Frontal cortex (tissue), 4 donors: ENCODE results near the gene DCAKD. TPM values are rescaled to one million over a fixed set of nuclear protein-coding genes. Genes with fewer than 3 reads are reported as not detected.

Experiments
- DNase-seq, 2 donors: peaks; one replicate each; pipeline ENCODE4 v3.0.0; 2012; ENCODE audit warnings: low spot score in 2 of 2
- FAIRE-seq: peaks from 2 replicates; lab custom pipeline; 2012; peaks lifted over from hg19 to GRCh38; lab: Jason Lieb, UNC
- total RNA-seq: library from RNA; depleted of rRNA; stranded (reverse); fragments of >200 nt; gene quantifications from one replicate; pipeline ENCODE4 v1.2.3, GENCODE V29; 2014
- donor health status: control.
- donor health status: control.
- donor health status: control.

Gene DCAKD
- total RNA-seq, 1 donor from 2014 or later = 48.5 TPM

DNA sequence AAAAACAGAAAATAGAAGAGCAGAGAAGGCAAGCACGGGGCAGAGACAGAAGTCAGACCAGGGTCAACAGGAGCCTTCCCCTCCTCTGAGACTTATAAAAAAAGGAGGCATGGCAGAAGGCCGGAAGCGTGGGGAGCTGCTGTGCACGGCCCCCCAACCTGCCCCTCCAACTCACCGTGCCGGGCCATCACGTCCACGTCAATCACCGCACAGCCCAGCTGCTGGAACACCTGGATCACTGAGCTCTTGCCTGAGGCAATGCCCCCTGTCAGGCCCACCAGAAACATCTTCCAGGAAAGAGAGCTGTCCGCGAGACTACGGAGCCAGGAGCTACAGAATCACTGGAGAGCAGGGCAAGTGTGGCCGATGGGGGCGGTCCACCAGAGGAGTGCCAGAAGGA lies 16.8 kb downstream of the DCAKD start:
- FAIRE-seq = no peak
- DNase-seq = no peak

DNA sequence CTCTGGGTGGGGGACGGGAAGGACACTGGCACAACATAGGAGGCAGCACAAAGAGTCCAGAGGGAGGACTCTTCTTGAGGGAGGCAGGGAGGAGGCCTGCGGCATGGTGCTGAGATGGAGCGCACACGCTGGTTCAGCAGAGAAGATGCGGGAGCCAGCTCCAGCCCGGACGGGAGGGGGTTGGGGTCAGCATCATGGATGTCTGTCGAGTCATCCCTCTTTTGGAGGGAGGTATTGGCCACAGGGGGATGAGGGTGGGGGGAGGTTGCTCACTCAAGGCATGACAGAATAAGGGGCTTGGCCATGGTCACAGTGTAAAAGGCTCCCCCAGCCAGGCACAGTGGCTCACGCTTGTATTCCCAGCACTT lies 19.3 kb downstream of the DCAKD start:
- no peak for DNase-seq
- no peak for FAIRE-seq

DNA sequence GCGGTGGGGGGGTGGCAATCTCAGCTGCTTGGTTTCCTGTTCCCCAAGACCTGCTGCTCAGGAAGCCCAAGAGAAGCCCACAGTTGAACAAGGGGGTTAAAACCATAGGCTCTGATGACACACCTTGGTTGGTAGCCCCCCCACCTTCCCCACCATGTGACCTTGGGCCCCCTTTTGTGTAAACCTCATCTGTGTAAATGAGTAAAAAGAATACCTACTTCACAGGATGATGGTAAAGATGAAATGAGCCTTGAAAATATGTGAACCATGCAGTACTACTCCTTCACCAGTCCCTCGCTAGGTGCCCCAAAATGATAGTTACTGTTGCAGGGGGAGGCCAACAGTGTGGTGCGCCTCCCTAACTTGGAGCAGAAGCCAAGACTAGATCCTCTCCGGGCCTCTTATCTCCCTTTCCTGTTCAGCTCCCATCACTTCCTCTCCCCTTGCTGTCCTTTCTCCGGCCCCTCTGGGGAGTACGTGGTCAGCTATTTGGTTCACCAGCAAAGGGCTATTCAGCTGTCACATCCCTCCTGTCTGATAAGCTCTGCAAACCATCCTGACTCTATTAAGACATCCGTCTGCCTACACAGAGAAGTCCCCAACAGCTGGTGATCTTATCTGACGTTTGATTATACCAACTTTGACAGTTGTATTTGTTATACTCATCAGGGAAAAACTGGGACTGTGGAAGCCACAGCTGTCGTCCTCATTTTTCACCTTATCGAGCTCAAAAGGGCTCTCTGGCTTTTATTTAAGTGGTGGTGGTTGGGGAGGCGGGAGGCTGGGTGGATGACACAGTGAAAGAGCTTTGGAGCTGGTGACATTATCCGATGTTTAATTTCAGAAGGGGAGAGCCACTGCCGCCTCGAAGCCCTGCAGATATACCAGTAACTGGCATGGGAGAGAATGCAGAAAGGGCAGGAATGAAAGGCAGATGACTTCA lies 19.9 kb downstream of the DCAKD start:
- DNase-seq (no peak), FAIRE-seq (no peak)

DNA sequence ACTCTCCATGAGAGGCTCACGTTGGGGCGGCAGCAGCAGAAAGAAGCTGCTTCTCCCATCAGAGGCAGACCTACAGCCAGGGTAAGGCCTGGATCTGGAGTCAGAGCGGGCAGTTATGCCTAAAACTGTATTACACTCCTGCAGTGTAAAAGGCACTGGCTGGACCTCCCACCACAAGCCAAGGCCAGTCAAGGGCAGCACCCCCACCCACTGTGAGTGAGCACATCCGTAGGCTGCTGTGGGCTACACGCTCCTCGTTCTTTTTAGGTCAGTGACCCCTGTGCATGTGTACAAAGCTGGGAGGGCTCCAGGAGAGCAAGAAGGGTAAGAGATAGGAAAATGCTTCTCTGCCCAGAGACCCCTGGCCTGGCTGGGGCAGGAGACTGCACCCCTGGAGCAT lies 20.7 kb downstream of the DCAKD start:
- DNase-seq = no peak
- FAIRE-seq = no peak

DNA sequence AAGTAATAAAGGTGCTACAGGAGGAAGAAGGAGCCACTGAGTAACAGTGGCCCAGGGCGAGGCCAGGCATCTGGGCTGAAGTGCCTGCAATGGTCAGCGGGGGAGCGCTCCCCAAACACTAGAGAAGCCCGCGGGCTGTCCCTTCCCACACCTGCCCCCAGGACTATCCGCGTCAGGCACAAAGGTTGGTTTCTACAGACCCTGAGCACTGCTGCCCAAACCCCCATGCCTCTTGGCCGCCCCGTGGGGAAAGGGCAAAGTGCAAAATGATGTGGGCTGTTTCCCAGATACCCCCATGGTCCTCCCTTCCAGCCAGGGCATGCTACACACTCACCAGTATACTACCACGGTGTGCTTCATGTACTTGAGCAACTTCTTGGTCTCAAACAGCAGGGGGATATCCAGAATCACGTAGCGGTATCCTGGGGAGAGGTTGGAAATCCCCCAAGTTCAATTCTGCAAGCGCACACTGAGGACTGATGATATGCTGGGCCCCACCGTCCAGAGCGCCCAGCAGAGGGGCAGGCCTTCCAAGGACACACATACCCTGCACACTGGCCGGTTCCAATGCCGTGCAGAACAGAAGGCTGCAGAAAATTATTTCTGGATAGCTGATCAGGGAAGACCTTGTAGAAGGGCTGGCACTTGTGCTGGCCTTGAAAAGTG lies 21.5 kb downstream of the DCAKD start:
- DNase-seq = no peak

DNA sequence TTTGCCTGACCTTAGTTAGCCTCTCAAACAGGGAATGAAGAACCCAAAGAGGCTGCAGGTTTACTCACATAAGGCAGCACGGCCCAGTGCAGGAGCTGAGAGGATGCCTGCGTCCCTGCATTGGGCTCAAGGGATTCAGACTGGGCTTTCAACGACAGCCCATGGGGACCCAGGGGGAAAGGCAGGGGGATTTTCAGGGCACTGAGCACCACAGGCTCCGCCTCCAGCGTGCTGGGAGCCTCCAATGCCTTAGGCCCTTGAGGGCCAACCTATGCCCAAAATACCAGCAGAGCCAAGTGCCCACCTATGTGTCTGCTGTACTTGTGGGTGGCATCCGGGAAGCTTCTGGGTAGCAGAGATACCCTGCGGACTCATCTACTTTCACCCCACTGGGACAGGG lies 22.3 kb downstream of the DCAKD start:
- no peak for DNase-seq
- no peak for FAIRE-seq

More for the DNA sequence above, 21.5 kb downstream of the DCAKD start:
- FAIRE-seq = no peak

DNA sequence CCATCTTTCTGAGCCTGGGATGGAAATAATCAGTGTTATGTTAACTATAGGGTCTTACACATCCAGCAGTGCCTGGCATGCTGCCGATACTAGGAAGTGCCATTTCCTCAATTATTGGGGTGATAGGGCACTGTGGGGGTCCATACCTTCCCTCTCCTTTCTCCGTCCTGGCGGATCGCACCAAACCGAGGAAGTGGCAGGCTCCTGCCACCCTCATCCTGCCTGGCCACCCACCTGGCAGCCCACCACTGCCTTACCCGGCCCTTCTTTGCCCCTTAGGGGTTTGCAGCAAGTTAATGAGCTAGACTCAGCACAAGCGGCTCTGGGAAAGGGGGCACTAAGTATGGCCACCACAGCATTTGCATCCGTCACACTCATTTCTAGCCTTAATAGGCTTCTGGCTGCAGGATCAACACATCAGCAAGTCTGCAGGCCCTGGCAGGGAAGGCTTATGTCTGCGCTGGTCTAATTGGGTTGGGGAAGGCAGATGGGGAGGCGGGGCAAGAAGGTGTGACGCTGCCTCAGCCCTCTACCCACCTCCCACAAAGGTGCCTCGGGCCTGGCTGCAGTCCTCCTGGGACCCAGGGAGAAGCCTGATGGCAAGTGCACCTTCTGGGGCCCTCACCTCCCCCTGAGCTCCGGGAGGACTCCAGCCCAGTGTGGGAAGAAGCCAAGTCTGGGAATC lies 28.6 kb downstream of the DCAKD start:
- FAIRE-seq (no peak), DNase-seq (no peak)

DNA sequence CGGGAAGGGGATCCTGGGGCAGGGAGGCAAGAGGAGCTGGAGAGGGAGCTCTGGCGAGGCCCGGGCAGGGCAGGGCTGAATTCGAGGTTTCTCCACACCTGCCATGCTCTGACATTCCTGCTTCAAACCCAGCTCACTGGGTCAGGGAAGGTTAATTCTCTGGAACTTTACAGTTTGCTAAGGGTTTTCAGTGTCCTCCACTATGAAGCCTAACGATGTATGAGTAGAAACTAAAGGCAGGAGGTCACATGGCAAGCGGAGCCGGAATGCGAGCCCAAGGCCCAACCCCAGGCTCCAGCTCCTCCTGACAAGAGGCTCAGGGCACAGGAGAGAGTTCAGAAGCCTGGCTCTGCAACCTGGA lies 29.2 kb downstream of the DCAKD start:
- no peak for FAIRE-seq

DNA sequence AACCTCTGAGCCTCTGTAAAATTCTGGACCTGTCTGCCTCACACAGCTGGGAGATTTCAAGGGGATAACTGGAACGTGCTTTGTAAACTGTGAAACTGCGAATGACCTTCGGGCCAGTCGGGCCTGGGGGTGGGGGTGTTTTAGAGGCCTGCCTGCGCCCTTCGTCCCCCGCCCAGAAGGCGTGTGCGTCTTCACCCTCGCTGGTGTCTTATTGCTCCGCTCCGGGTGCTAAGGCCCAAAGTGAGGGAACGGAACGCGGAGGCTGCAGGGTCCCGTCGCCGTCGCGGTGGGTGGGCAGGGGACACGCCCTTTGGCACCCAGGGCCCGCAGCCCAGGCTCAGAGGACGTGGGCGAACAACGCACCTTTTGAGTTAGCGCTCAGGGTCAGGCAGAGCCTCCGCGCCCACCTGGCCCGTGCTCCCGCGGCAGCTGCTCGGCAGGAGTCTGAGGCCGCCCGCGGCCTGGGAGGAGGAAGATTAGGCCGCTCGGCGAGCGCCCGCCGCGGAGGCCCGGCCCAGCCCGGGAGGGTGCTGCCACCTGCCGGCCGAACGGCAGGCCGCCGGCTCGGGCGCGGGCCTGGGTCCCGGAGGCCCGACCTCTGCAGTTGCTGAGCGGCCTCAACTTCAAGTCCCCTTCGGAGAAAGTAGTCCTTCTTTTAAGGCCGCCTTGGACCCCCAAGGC lies 29.7 kb downstream of the DCAKD start:
- DNase-seq (peak; percentile 85 to 92), FAIRE-seq (no peak)

More for the DNA sequence above, 29.2 kb downstream of the DCAKD start:
- DNase-seq = no peak

DNA sequence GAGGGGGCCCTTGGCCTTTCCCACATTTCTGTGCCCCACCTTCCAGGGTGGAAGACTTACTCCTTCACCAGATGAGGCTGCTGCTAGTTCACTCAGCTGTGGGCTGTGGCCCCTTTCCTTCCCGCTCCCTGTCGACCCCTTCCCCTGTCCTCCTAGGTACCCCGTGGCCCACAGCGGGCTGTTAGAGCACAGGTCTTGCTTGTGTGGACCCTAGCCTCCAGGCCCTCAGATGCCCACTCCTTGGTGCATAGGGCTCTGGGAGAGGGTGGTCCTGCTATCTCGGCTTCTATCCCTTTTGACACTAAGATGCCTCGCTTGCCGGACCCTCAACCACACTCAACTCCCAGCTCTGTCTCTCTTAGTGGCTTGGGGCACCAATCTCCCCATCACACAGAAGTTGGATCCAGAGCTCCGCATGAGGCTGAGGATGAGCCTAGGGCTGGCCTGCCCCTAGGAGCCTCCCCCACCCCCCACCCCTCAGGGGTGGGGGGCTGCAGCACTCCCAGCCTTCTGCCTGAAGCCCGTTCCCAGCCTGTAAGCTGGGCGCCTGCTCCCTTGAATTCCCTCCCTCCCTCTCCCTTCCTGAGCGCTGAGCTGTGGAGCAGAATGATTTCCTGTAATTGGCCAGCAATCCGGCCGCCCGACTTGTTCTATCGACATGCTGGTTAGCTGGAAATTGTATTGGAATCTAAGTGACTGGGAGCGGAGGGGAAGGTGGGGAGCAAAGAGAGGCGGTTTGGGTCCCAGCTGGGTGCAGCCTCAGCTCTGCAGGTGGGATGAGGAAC lies 30.9 kb downstream of the DCAKD start:
- no peak for FAIRE-seq

DNA sequence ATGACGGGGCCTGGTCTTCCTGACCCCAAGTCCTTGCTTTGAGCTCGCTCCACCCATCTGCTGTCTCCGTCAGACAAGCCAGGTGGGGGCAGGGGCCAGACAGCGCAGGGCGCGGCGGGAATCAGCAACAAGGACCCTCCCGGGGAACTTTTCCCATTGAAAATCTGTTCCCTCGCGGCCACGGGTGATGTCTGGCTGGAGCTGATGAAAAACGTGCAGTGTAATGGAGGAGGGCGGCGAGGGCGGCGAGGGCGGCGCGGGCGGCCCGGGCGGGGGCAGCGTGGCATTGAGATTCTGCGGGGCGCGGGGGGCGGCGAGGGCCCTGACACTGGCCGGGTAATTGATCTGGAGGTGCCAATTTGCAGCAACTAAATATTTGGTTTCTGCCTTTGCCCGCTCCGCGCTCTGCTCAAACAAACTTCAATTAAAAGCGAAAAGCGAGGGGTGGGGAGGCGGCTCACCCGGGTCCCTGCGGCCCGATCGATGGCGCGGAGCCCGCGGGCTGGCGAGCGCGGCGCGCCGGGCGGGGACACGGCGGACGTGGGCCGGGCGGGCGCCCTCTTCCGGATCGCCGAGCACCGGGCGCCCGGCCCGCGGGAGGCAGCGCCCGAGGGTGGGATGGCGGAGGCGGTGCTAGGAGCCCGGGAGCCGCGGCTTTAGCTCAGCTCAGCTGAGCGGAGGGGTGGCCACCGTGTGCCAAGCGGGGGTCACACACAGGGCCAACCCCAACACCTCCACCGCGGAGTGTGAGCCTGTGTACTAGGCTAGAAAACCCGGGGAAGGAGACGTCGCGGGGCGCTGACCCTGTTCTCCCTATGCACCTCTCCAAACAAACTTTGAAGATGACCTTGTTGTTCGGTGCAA lies 32.4 kb downstream of the DCAKD start:
- FAIRE-seq = no peak
- DNase-seq = peak; percentile 76 to 78

More for the DNA sequence above, 30.9 kb downstream of the DCAKD start:
- peak in 1 of 2 donors; percentile 54 for DNase-seq

DNA sequence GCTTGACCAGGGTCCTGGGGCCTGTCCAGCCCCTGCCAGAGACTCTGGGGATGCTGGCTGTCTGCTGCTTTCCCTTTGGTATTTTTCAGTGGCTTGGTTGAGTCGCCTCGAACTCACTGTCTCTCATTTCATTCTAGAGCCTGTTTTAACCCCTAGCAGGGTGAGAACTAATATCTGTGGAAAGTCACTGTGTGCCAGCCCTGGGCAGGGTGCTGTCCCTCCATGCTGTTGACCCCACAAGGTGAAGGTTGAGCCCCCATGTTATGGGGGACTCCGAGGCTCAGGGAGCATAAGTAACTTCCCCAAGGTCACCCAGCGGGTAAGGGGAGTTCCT lies 33.0 kb downstream of the DCAKD start:
- FAIRE-seq = no peak
- no peak for DNase-seq

DNA sequence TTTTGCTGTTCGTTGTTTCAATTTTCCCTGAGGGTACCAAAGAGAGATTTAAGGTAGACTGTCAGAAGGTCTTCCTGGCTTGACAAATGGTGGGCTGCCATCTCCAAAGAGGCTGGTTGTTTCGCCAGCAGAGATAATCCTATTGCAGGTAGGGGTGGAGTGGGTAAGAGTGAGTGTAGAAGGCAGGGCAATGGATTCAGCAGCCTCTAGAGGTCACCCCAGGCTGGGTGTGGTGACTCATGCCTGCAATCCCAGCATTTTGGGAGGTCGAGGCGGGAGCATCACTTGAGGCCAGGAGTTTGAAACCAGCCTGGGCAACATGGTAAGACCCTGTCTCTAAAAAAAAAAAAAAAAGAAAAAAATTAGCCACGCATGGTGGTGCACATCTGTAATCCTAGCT lies 34.6 kb downstream of the DCAKD start:
- FAIRE-seq = no peak
- no peak for DNase-seq

DNA sequence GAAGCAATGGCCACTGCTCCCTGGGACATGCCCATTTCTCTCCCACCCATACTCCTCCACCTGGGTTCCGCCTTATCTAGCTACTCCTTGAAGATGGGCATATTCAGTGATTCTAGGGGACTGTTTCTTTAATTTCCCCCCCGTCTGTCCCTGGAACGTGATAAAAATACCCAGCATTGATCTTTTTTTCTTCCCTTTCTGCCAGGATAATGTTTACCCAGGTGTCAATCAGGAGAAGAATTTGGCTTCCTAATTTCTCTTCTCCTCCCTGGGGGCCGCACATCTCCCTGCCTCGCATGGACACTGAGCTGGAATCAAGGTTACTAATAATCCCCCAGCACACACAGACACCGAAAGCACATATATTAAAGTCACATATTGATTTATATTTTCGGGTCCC lies 35.2 kb downstream of the DCAKD start:
- DNase-seq (no peak), FAIRE-seq (no peak)

DNA sequence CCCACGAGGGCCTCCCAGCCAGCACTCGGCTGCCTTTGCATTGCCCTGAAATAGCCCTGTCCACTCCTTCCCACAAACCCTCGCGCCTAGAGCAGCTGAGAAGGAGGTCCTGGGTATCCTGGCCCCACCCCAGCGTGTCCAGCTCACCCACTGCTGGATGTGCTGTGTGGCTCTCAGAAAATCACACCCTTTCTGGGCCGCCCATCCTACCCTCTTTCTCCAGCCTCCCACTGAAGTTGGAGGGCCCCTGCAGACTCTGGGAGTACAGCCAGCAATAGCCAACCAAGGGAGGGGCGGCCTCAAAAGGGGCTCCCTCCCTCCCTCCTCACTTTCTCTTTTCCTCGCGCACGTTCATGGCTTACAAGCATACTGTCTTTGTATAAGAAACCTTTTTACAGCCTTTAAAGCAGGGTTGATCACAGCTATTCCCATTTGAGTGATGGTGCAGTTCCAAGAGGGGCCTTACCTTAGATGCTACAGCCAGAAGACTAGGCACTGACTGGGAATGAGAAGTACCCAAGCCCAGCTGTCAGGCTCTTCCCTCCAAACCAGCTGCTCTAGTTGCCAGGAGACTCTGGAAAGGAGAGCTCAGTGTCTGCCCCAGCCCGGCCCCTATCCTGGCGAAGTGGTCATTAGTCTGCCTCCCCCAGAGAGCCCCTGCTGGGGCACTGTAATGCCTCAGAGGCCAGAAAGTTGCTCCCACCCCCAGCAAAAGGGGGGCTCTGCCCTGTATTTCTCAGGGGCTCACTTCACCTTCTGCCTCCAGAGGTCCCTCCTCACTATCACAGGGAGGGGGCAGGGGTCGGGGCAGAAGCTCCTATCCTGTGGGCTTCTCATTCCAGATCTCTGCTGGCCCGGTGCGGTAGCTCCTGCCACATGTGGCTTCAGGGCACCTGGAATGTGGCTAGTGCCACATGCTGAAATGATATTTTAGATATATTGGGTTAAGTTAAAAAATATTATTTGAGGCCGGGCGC lies 38.1 kb downstream of the DCAKD start:
- FAIRE-seq (no peak), DNase-seq (no peak)

DNA sequence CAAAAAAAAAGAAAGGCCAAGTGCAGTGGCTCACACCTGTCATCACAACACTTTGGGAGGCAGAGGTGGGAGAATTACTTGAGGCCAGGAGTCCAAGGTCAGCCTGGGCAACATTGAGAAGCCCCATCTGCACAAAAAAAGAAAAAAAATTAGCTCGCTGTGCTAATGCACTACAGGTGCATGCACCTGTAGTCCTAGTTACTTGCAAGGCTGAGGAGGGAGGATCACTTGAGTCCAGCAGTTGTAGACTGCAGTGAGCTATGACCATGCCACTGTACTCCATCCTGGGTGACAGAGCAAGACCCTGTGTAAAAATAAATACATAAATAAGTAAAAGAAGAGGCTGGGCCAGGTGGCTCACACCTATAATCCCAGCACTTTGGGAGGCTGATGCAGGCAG lies 39.7 kb downstream of the DCAKD start:
- DNase-seq (no peak), FAIRE-seq (no peak)

DNA sequence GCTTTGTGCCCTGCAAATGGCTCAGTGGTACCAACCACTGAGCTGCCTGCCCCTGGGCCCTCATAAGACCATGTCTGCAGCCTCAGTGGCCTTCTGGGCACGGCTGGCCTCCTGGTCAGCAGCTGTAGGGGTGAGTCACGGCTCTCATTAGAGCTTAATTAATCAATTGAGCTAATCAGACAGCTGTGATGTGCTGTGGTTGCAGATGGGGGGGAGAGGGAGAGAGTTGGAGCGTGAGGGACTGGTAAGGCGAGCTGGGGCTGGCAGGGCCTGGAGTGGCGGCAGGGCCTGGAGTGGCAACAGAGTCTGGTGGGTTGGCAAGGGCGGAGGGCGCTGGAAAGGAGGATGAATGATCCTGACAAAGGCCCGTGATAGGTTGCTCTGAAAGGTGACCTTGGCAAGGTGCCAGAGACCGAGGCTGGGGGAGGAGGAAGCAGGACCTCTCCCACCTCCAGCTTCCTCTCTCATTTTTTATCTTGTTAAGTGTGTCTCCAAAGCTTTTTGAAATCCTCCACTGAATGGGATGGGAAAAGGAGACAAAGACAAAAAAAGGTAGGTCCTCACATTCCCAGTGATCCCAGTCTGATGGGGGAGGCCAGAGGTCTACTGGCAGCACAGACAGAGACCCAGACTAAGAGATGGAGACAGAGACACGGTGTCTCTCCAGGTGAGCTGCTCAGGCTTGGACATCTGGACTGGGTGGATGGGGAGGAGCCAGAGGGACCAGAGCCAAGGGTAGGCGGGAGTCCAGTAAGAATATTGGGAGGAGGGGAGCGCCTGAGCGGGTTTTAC lies 41.6 kb downstream of the DCAKD start:
- DNase-seq (no peak), FAIRE-seq (no peak)
